ENCODE results near the gene ALDH3B1.

Gene ALDH3B1

DNA sequence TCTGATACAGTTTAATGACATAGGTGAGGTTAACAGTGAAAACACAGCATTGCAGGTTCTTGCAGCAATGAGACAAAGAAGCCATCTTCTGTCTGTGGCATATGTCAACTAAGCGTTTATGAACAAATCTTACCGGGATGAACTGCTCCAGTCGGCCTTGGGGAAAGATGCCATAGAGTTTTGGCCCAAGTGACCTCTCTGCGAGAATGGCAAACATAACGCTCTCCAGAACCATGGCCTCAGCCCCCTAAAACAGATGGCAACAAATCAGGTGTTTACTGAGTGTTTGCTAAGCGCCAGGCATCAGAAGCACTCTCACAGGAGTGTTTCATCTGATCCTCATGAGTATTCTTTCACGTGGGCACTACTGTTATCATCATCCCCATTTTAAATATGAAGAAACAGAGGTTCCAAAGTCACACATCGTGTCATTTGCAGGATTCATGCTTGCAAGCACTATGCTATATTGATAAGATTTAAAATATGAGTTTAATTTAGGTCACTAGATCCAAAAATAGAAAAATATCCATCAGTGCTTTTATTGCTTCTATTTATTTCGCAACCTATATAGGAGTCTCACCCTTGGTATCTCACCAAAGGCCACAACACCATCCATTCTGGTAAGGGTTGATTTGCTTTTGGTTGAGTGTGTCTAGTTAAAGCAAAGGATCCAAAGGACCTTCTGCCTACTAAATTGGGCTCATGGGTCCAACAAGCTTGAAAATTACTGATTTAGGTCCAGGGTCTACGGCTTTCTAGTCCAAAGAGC, 64.6 kb downstream of the ALDH3B1 start:
- TF ChIP-seq CTCF (IDR thresholded peaks at IDR 0.05; ENCODE audit: low read depth, low read length): no peak
- H3K9me3 ChIP-seq: no peaks in the 10 kb centered on the region
- peaks cover 21% of the 10 kb centered on the region for H3K36me3 ChIP-seq
- H3K4me1 ChIP-seq: no peaks in the 10 kb centered on the region
- no peak overlapping the region for H3K4me3 ChIP-seq (ENCODE audit: low read depth, low read length)
- DNase-seq: no peak
- H3K27me3 ChIP-seq: no peaks in the 10 kb centered on the region

GRCh38 chr11:68076371-68077042, 66.4 kb downstream of the ALDH3B1 start:
- H3K27me3 ChIP-seq: no peaks in the 10 kb centered on the region
- H3K36me3 ChIP-seq: peaks cover 16% of the 10 kb centered on the region
- H3K9me3 ChIP-seq: no peaks in the 10 kb centered on the region
- H3K4me1 ChIP-seq: no peaks in the 10 kb centered on the region
- peak; percentile 19 for DNase-seq
- peak; percentile 34; the same call in 1 of the 2 replicates for TF ChIP-seq CTCF (IDR thresholded peaks at IDR 0.05; ENCODE audit: low read depth, low read length)
- no peak overlapping the region for H3K4me3 ChIP-seq (ENCODE audit: low read depth, low read length)

DNA sequence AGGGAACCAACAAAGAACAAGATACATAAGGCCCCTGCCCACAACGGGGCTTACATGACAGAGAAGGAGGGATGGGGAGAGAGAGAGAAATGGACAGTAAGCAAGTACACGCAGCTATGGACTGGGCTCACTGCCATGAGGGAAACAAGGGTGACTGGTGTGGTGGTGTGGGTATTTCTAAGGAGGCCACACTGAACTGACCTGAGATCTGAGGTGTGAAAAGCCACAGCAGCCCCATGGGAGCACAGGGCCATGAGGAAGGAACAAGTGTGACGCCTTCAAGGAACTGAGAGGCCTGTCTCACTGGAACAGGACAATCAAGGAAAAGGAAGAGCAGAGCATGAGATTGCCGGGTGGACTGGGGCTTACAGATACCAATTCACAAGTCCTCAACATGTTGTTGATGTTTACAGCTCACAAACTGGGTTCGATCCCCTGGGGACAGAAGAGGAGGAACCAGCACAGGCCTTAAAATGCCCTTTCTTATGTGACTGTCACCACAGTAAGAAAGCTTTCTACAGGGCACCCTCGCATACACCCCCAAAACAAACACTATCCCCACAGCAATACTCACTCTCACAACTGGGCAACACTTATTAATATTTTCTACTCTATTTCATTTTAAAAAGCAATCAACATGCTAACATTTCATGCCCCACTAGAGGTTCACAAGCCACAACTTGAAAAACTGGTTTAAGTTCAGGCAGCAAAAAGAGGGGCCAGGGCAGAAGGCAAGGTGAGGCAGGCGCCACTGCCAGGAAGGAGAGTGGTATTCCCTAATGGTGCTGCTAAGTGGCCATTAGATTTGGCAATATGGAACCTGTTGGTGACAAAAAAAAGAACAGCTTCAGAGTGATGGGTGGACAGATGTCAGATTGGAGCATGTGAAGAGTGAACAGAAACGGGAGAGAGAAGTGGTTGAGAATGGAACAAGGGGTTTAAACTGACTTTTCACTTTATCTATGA, 67.8 kb downstream of the ALDH3B1 start:
- no peak overlapping the region for H3K4me3 ChIP-seq (ENCODE audit: low read depth, low read length)
- peaks cover 16% of the 10 kb centered on the region for H3K36me3 ChIP-seq
- no peaks in the 10 kb centered on the region for H3K9me3 ChIP-seq
- H3K27me3 ChIP-seq: no peaks in the 10 kb centered on the region
- no peaks in the 10 kb centered on the region for H3K4me1 ChIP-seq
- DNase-seq: no peak
- no peak for TF ChIP-seq CTCF (IDR thresholded peaks at IDR 0.05; ENCODE audit: low read depth, low read length)
